ENCODE measurements around the gene NDUFAF8. TPM values are rescaled to one million over a fixed set of nuclear protein-coding genes. Genes with fewer than 3 reads are reported as not detected.

NDUFAF8 gene
- total RNA-seq, 1 experiment from 2014 or later: 58.6 TPM

DNA sequence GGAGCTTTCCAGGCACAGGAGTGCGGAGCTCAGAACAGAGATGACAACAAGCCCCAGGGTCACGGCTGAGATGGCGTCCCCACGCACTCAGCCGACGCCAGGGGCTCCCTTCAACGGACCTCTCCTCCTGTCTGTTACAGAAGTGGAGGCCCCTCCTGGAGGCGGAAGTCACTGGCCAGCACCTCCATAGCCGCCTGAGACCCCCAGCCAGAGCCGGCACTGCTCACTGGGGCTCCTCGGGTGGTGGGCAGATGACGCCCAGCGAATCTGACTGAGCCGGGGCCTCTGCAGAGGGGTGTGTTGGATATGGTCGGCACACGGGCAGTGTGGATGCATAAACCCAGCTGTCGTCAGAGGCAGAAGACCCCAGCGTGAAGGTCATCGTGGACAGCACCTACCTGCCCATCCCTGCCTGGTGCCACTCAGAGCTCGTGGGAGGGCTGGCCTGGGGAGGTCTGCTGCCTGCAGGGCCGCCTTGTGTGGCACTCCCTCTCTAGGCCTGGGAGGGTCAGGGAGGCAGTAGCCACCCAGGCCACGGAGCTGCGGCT is 20.0 kb downstream of the NDUFAF8 start:
- peaks cover 18% of the 10 kb centered on the region for H3K4me1 ChIP-seq (ENCODE audit: insufficient read depth, low read length, poor library complexity, severe bottlenecking)
- H3K27me3 ChIP-seq (replicated peaks; ENCODE audit: insufficient read depth, low read depth, low read length, poor library complexity): no peaks in the 10 kb centered on the region
- no TSS peak for BruUV-seq (replicated peaks)
- ChIA-PET CTCF (no interaction called here), POLR2A (ENCODE audit: low non-redundant PET) (no interaction called here)
- H3K27ac ChIP-seq (ENCODE audit: low read depth, low read length, poor library complexity, severe bottlenecking): no peak overlapping the region
- no peak overlapping the region for H3K4me3 ChIP-seq (ENCODE audit: low read depth, low read length, poor library complexity, severe bottlenecking)
- intact Hi-C loops (cut with micrococcal nuclease; ENCODE audit: unreplicated experiment): no loop called here
- H3K9me3 ChIP-seq (ENCODE audit: low read depth, low read length, poor library complexity, severe bottlenecking): no peaks in the 10 kb centered on the region
- TF ChIP-seq, protein P1, sequence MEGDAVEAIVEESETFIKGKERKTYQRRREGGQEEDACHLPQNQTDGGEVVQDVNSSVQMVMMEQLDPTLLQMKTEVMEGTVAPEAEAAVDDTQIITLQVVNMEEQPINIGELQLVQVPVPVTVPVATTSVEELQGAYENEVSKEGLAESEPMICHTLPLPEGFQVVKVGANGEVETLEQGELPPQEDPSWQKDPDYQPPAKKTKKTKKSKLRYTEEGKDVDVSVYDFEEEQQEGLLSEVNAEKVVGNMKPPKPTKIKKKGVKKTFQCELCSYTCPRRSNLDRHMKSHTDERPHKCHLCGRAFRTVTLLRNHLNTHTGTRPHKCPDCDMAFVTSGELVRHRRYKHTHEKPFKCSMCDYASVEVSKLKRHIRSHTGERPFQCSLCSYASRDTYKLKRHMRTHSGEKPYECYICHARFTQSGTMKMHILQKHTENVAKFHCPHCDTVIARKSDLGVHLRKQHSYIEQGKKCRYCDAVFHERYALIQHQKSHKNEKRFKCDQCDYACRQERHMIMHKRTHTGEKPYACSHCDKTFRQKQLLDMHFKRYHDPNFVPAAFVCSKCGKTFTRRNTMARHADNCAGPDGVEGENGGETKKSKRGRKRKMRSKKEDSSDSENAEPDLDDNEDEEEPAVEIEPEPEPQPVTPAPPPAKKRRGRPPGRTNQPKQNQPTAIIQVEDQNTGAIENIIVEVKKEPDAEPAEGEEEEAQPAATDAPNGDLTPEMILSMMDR (conservative IDR thresholded peaks at IDR 0.05; ENCODE audit: low read depth, low read length): no peak
- TF ChIP-seq EZH2 (IDR thresholded peaks at IDR 0.05; ENCODE audit: borderline replicate concordance, low read depth, low read length, poor library complexity, severe bottlenecking): no peak
- H3K36me3 ChIP-seq (ENCODE audit: insufficient read depth, low read length, poor library complexity, severe bottlenecking): peaks cover 10% of the 10 kb centered on the region
- no peak for DNase-seq (ENCODE audit: low spot score)

DNA sequence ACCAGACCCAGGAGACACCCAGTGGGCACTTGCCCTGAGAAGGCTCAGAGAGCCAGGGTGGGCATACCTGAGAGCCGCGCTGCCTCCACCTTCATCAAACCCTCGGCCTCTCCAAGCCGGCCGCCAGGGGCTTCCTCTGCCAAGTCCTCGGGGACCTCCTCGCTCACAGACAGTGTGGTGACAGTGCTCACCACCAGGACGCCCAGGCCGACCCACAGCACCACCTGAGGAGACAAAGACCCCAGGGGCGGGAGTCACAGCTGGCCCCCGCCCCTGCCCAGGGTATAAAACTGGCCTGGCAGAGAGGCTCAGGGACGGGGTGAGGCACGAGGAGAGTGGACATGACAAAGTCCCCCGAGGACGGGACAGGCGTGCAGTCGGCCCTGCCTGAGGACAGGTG is 21.1 kb downstream of the NDUFAF8 start:
- Histone ChIP-seq H3K36me3 (ENCODE audit: insufficient read depth, low read length, poor library complexity, severe bottlenecking) (peaks cover 10% of the 10 kb centered on the region), H3K27me3 (replicated peaks; ENCODE audit: insufficient read depth, low read depth, low read length, poor library complexity) (no peaks in the 10 kb centered on the region), H3K27ac (ENCODE audit: low read depth, low read length, poor library complexity, severe bottlenecking) (no peak overlapping the region), H3K4me1 (ENCODE audit: insufficient read depth, low read length, poor library complexity, severe bottlenecking) (peaks cover 9% of the 10 kb centered on the region), H3K4me3 (ENCODE audit: low read depth, low read length, poor library complexity, severe bottlenecking) (no peak overlapping the region), H3K9me3 (ENCODE audit: low read depth, low read length, poor library complexity, severe bottlenecking) (no peaks in the 10 kb centered on the region)
- POLR2A ChIA-PET (ENCODE audit: low non-redundant PET): no interaction called here
- TF ChIP-seq, protein P1 (conservative IDR thresholded peaks at IDR 0.05; ENCODE audit: low read depth, low read length): no peak
- TF ChIP-seq EZH2 (IDR thresholded peaks at IDR 0.05; ENCODE audit: borderline replicate concordance, low read depth, low read length, poor library complexity, severe bottlenecking): no peak
- CTCF ChIA-PET: no interaction called here
- no peak for DNase-seq (ENCODE audit: low spot score)
- BruUV-seq (replicated peaks): no TSS peak
- intact Hi-C loops (cut with micrococcal nuclease; ENCODE audit: unreplicated experiment): no loop called here

DNA sequence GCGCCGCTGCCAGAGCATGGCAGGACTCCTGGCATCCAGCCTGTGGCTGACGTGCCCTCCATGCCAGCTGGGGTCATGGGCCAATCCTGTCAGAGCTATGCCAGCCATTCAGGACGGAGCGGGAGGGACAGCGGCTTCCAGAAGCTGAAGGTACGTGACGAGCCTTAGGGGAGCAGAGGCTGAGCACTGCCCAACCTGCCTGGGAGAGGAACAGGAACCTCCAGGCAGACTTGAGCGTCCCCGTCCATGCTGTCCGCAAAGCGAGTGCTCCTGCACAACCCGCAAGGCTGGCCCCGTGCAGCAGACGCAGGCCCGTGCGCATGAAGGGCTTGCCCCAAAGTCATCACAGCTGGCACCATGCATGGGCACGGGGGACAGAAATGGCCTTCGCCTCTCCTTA is 21.5 kb downstream of the NDUFAF8 start:
- Histone ChIP-seq H3K4me3 (ENCODE audit: low read depth, low read length, poor library complexity, severe bottlenecking) (no peak overlapping the region), H3K9me3 (ENCODE audit: low read depth, low read length, poor library complexity, severe bottlenecking) (no peaks in the 10 kb centered on the region), H3K27ac (ENCODE audit: low read depth, low read length, poor library complexity, severe bottlenecking) (no peak overlapping the region), H3K27me3 (replicated peaks; ENCODE audit: insufficient read depth, low read depth, low read length, poor library complexity) (no peaks in the 10 kb centered on the region), H3K36me3 (ENCODE audit: insufficient read depth, low read length, poor library complexity, severe bottlenecking) (peaks cover 10% of the 10 kb centered on the region), H3K4me1 (ENCODE audit: insufficient read depth, low read length, poor library complexity, severe bottlenecking) (peaks cover 4% of the 10 kb centered on the region)
- TF ChIP-seq, protein P1 (conservative IDR thresholded peaks at IDR 0.05; ENCODE audit: low read depth, low read length): no peak
- TF ChIP-seq EZH2 (IDR thresholded peaks at IDR 0.05; ENCODE audit: borderline replicate concordance, low read depth, low read length, poor library complexity, severe bottlenecking): no peak
- no peak for DNase-seq (ENCODE audit: low spot score)
- ChIA-PET POLR2A (ENCODE audit: low non-redundant PET) (no interaction called here), CTCF (no interaction called here)
- BruUV-seq (replicated peaks): no TSS peak
- intact Hi-C loops (cut with micrococcal nuclease; ENCODE audit: unreplicated experiment): no loop called here
